HCT116 (cell line): ENCODE measurements around the gene SPTB.

Experiments
- ATF3 ChIP-seq: IDR thresholded peaks from 2 replicates; pipeline ENCODE4 v1.6.1; 2012
- CEBPB ChIP-seq: IDR thresholded peaks from 2 replicates; pipeline ENCODE4 v1.6.1; 2012; ENCODE audit warnings: low read depth
- EGR1 ChIP-seq: IDR thresholded peaks from 2 replicates; pipeline ENCODE4 v1.6.1; 2012; ENCODE audit warnings: low read depth
- EZH2phosphoT487 ChIP-seq: fragments of 200-600 bp; IDR thresholded peaks from 2 replicates; pipeline ENCODE4 v1.6.1; 2018; ENCODE audit warnings: antibody characterized with exemption, borderline replicate concordance
- POLR2A ChIP-seq: IDR thresholded peaks from 2 replicates; pipeline ENCODE4 v1.7.0; 2011; ENCODE audit warnings: borderline replicate concordance; ENCODE audit not compliant: insufficient read depth, insufficient read length; ENCODE audit errors: extremely low read depth
- POLR2AphosphoS5 ChIP-seq: IDR thresholded peaks from 2 replicates; pipeline ENCODE4 v1.6.1; 2011; ENCODE audit warnings: mild to moderate bottlenecking, low read depth, low read length, moderate library complexity
- RAD21 ChIP-seq: IDR thresholded peaks from 2 replicates; pipeline ENCODE4 v1.6.1; 2012; ENCODE audit warnings: low read depth, mild to moderate bottlenecking
- YY1 ChIP-seq: IDR thresholded peaks from 2 replicates; pipeline ENCODE4 v1.6.1; 2011; ENCODE audit warnings: low read length, low read depth, moderate library complexity, mild to moderate bottlenecking; ENCODE audit not compliant: insufficient replicate concordance; ENCODE audit errors: extremely low read depth
- TF ChIP-seq, protein P1 (sequence below), 3 experiments: fragments of 200-600 bp in 1 of 3; sonication (generic) in 1 of 3; IDR thresholded peaks in 2 of 3; conservative IDR thresholded peaks in 1 of 3; 2 replicates each; pipeline ENCODE4 v1.5.1; 2012 to 2017; ENCODE audit warnings: low read depth in 2 of 3, low read length in 2 of 3, antibody characterized with exemption in 1 of 3, borderline replicate concordance in 1 of 3, control low read depth in 1 of 3, mild to moderate bottlenecking in 1 of 3, mixed read lengths in 1 of 3, mixed run types in 1 of 3, moderate library complexity in 1 of 3; ENCODE audit not compliant: insufficient read depth in 1 of 3
- TF ChIP-seq, protein P2 (sequence below): IDR thresholded peaks from 2 replicates; pipeline ENCODE4 v1.6.1; 2011; ENCODE audit warnings: mild to moderate bottlenecking, low read length, moderate library complexity; ENCODE audit not compliant: insufficient replicate concordance; ENCODE audit errors: extremely low read depth

- TF ChIP-seq ATF3: no peak
- TF ChIP-seq, protein P1, sequence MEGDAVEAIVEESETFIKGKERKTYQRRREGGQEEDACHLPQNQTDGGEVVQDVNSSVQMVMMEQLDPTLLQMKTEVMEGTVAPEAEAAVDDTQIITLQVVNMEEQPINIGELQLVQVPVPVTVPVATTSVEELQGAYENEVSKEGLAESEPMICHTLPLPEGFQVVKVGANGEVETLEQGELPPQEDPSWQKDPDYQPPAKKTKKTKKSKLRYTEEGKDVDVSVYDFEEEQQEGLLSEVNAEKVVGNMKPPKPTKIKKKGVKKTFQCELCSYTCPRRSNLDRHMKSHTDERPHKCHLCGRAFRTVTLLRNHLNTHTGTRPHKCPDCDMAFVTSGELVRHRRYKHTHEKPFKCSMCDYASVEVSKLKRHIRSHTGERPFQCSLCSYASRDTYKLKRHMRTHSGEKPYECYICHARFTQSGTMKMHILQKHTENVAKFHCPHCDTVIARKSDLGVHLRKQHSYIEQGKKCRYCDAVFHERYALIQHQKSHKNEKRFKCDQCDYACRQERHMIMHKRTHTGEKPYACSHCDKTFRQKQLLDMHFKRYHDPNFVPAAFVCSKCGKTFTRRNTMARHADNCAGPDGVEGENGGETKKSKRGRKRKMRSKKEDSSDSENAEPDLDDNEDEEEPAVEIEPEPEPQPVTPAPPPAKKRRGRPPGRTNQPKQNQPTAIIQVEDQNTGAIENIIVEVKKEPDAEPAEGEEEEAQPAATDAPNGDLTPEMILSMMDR (IDR thresholded peaks at IDR 0.05 in 2 of 3, conservative IDR thresholded peaks at IDR 0.05 in 1 of 3; ENCODE audit: borderline replicate concordance in 1 of 3, insufficient read depth in 1 of 3, low read depth in 2 of 3, low read length in 2 of 3): no peak
- no peak for TF ChIP-seq POLR2A
- no peak for TF ChIP-seq EZH2phosphoT487
- TF ChIP-seq POLR2AphosphoS5: no peak
- TF ChIP-seq RAD21: no peak
- TF ChIP-seq, protein P2, sequence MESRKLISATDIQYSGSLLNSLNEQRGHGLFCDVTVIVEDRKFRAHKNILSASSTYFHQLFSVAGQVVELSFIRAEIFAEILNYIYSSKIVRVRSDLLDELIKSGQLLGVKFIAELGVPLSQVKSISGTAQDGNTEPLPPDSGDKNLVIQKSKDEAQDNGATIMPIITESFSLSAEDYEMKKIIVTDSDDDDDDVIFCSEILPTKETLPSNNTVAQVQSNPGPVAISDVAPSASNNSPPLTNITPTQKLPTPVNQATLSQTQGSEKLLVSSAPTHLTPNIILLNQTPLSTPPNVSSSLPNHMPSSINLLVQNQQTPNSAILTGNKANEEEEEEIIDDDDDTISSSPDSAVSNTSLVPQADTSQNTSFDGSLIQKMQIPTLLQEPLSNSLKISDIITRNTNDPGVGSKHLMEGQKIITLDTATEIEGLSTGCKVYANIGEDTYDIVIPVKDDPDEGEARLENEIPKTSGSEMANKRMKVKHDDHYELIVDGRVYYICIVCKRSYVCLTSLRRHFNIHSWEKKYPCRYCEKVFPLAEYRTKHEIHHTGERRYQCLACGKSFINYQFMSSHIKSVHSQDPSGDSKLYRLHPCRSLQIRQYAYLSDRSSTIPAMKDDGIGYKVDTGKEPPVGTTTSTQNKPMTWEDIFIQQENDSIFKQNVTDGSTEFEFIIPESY: no peak
- TF ChIP-seq YY1: no peak
- TF ChIP-seq CEBPB: no peak
- TF ChIP-seq EGR1: no peak
These were observed 32.6 kb upstream of the SPTB start for GRCh38 chr14:64912261-64912660.
